GM18505 (cell line): ENCODE measurements around the gene CACNA2D3.

ENCODE experiments used
- ATAC-seq: cut with Tn5 transposase; IDR thresholded peaks from one replicate; pipeline ENCODE4 v1.9.1; 2021; ENCODE audit not compliant: unreplicated experiment
- POLR2A ChIP-seq: IDR thresholded peaks from 4 replicates; pipeline ENCODE4 v1.6.1; 2011; ENCODE audit warnings: borderline replicate concordance; ENCODE audit not compliant: insufficient read depth, insufficient read length; ENCODE audit errors: extremely low read depth

The CACNA2D3 gene

GRCh38 chr3:54987719-54988118, 865.4 kb downstream of the CACNA2D3 start:
- TF ChIP-seq POLR2A = no peak
- ATAC-seq = no peak

- ATAC-seq = no peak
- TF ChIP-seq POLR2A = no peak
These were observed 866.0 kb downstream of the CACNA2D3 start for GRCh38 chr3:54988302-54988837.

- ATAC-seq = no peak
- TF ChIP-seq POLR2A = no peak
These were observed 866.7 kb downstream of the CACNA2D3 start for GRCh38 chr3:54988838-54989630.

- TF ChIP-seq POLR2A = no peak
- ATAC-seq = no peak
These were observed 871.8 kb downstream of the CACNA2D3 start for GRCh38 chr3:54994111-54994513.

- ATAC-seq = no peak
- TF ChIP-seq POLR2A = no peak
These were observed 876.8 kb downstream of the CACNA2D3 start for GRCh38 chr3:54999159-54999558.

- TF ChIP-seq POLR2A = no peak
- ATAC-seq = no peak
These were observed 877.5 kb downstream of the CACNA2D3 start for GRCh38 chr3:54999811-55000210.

- ATAC-seq = no peak
- no peak for TF ChIP-seq POLR2A
These were observed 878.2 kb downstream of the CACNA2D3 start for GRCh38 chr3:55000546-55000945.

- no peak for ATAC-seq
- no peak for TF ChIP-seq POLR2A
These were observed 878.6 kb downstream of the CACNA2D3 start for GRCh38 chr3:55000953-55001352.

- ATAC-seq = no peak
- TF ChIP-seq POLR2A = no peak
These were observed 880.1 kb downstream of the CACNA2D3 start for GRCh38 chr3:55002416-55002930.

- TF ChIP-seq POLR2A = no peak
- ATAC-seq = no peak
These were observed 883.9 kb downstream of the CACNA2D3 start for GRCh38 chr3:55006244-55006676.

- ATAC-seq = no peak
- no peak for TF ChIP-seq POLR2A
These were observed 885.6 kb downstream of the CACNA2D3 start for GRCh38 chr3:55007971-55008370.

GRCh38 chr3:55009372-55009771, 887.0 kb downstream of the CACNA2D3 start:
- no peak for ATAC-seq
- no peak for TF ChIP-seq POLR2A

- ATAC-seq = no peak
- TF ChIP-seq POLR2A = no peak
These were observed 889.7 kb downstream of the CACNA2D3 start for GRCh38 chr3:55012091-55012490.
